CD14-positive monocyte (primary cell): Measurements from ENCODE around the gene MTA2. TPM values are rescaled to one million over a fixed set of nuclear protein-coding genes. Genes with fewer than 3 reads are reported as not detected.

ENCODE experiments used
- DNase-seq, 3 donors: peaks; one replicate each; pipeline ENCODE4 v3.0.0-alpha.2; 2011 to 2022
- H2AFZ ChIP-seq: 2 replicates; pipeline ENCODE4 v1.6.0; 2012; ENCODE audit warnings: mild to moderate bottlenecking, low read depth, low read length, inconsistent platforms; ENCODE audit not compliant: insufficient read depth, poor library complexity, severe bottlenecking
- H3K27ac ChIP-seq, 2 donors: 1 replicate in 1 of 2; 2 replicates in 1 of 2; pipeline ENCODE4 v1.5.1; 2012 to 2013; ENCODE audit warnings: low read length in 2 of 2, control low read depth in 1 of 2, inconsistent platforms in 1 of 2, low read depth in 1 of 2, mild to moderate bottlenecking in 1 of 2
- H3K27me3 ChIP-seq, 2 donors: one replicate each; pipeline versions ENCODE4 v1.6.0 to v1.6.1; 2011 to 2013; ENCODE audit warnings: low read length in 2 of 2; ENCODE audit not compliant: control insufficient read depth in 2 of 2, insufficient read depth in 2 of 2
- H3K36me3 ChIP-seq, 2 donors: replicated peaks in 1 of 2; 1 replicate in 1 of 2; 2 replicates in 1 of 2; pipeline versions ENCODE4 v1.5.1 to v1.6.1; 2012 to 2013; ENCODE audit warnings: low read length in 2 of 2, control low read depth in 1 of 2, inconsistent platforms in 1 of 2, mild to moderate bottlenecking in 1 of 2; ENCODE audit not compliant: insufficient read depth in 2 of 2, control insufficient read depth in 1 of 2
- H3K4me1 ChIP-seq, 2 donors: 1 replicate in 1 of 2; 2 replicates in 1 of 2; pipeline versions ENCODE4 v1.5.1 to v1.6.1; 2012 to 2013; ENCODE audit warnings: low read length in 2 of 2, control low read depth in 1 of 2, inconsistent platforms in 1 of 2, mild to moderate bottlenecking in 1 of 2, moderate library complexity in 1 of 2; ENCODE audit not compliant: insufficient read depth in 2 of 2, control insufficient read depth in 1 of 2
- H3K4me2 ChIP-seq: replicated peaks from 2 replicates; pipeline ENCODE3; 2012; ENCODE audit warnings: low read length, moderate library complexity, mild to moderate bottlenecking; ENCODE audit not compliant: poor library complexity, severe bottlenecking; ENCODE audit errors: extremely low read depth
- H3K4me3 ChIP-seq, 3 experiments: fragments of 200-600 bp in 1 of 3; sonication (generic) in 1 of 3; replicated peaks in 1 of 3; 1 replicate in 2 of 3; 2 replicates in 1 of 3; pipeline ENCODE4 v1.5.1; 2011 to 2013; ENCODE audit warnings: low read length in 3 of 3, mild to moderate bottlenecking in 3 of 3, control low read depth in 2 of 3, low read depth in 2 of 3, inconsistent platforms in 1 of 3, moderate library complexity in 1 of 3
- H3K79me2 ChIP-seq: 2 replicates; pipeline ENCODE4 v1.6.0; 2012; ENCODE audit warnings: mild to moderate bottlenecking, control low read depth, inconsistent platforms, low read length, moderate library complexity; ENCODE audit not compliant: insufficient read depth
- H3K9ac ChIP-seq: 2 replicates; pipeline ENCODE4 v1.6.0; 2017; ENCODE audit warnings: low read length, mild to moderate bottlenecking; ENCODE audit not compliant: insufficient read depth, poor library complexity, severe bottlenecking
- H3K9me3 ChIP-seq, 2 donors: replicated peaks in 1 of 2; 1 replicate in 1 of 2; 2 replicates in 1 of 2; pipeline versions ENCODE4 v1.5.1 to v1.6.1; 2012 to 2013; ENCODE audit warnings: low read length in 2 of 2, control low read depth in 1 of 2; ENCODE audit not compliant: control insufficient read depth in 1 of 2, insufficient read depth in 1 of 2
- H4K20me1 ChIP-seq: 2 replicates; pipeline ENCODE4 v1.6.0; 2012; ENCODE audit warnings: mild to moderate bottlenecking, low read length, control low read depth, moderate library complexity; ENCODE audit not compliant: insufficient read depth
- H3K27ac Mint-ChIP-seq, 7 donors: one replicate each; pipeline ENCODE4 v1.8.0; 2020; ENCODE audit warnings: mild to moderate bottlenecking in 7 of 7, mixed read lengths in 7 of 7, moderate library complexity in 6 of 7, inconsistent platforms in 2 of 7
- H3K27me3 Mint-ChIP-seq, 3 donors: one replicate each; pipeline ENCODE4 v1.8.0; 2021 to 2022; ENCODE audit warnings: low read depth in 3 of 3, mild to moderate bottlenecking in 3 of 3, mixed read lengths in 3 of 3, moderate library complexity in 3 of 3, inconsistent platforms in 1 of 3
- H3K36me3 Mint-ChIP-seq, 2 donors: one replicate each; pipeline ENCODE4 v1.8.0; 2020; ENCODE audit warnings: mixed read lengths in 2 of 2, inconsistent platforms in 1 of 2, mild to moderate bottlenecking in 1 of 2
- H3K4me1 Mint-ChIP-seq: one replicate; pipeline ENCODE4 v1.8.0; 2020; ENCODE audit warnings: mild to moderate bottlenecking, mixed read lengths
- H3K4me3 Mint-ChIP-seq, 2 donors: one replicate each; pipeline ENCODE4 v1.8.0; 2020; ENCODE audit warnings: mild to moderate bottlenecking in 2 of 2, mixed read lengths in 2 of 2, moderate library complexity in 1 of 2
- H3K9me3 Mint-ChIP-seq, 7 donors: one replicate each; pipeline ENCODE4 v1.8.0; 2020 to 2022; ENCODE audit warnings: mixed read lengths in 7 of 7, mild to moderate bottlenecking in 6 of 7, moderate library complexity in 6 of 7, inconsistent platforms in 2 of 7
- WGBS: methylation state at CpG from one replicate; pipeline ENCODE4 v1.1.5; 2013; ENCODE audit warnings: missing lambda C conversion rate; ENCODE audit not compliant: insufficient coverage; 5-methylcytosine and 5-hydroxymethylcytosine counted together
- intact Hi-C, 2 donors: fragments of 100-400 bp; cut with micrococcal nuclease; formaldehyde crosslinking; loops; one replicate each; pipeline versions ENCODE4 v1.15.0 to v1.15.1; 2023
- polyA plus RNA-seq, 3 donors: library from polyadenylated mRNA; depleted of rRNA in 1 of 3; unstranded in 2 of 3; stranded (reverse) in 1 of 3; fragments of 300-500 nt in 2 of 3; fragments of >200 nt in 1 of 3; fragmentation: Illumina TruSeq in 2 of 3; gene quantifications; 1 replicate in 2 of 3; 2 replicates in 1 of 3; pipeline ENCODE4 v1.2.3, GENCODE V29; 2012 to 2021
- TF ChIP-seq, protein P1 (sequence below): fragments of 200-600 bp; IDR thresholded peaks from one replicate; pipeline ENCODE4 v1.8.0; 2022; ENCODE audit warnings: antibody characterized with exemption, mild to moderate bottlenecking

MTA2 gene
- polyA plus RNA-seq, 3 donors, result 14.0 to 38.6 (median 17.6) TPM

DNA sequence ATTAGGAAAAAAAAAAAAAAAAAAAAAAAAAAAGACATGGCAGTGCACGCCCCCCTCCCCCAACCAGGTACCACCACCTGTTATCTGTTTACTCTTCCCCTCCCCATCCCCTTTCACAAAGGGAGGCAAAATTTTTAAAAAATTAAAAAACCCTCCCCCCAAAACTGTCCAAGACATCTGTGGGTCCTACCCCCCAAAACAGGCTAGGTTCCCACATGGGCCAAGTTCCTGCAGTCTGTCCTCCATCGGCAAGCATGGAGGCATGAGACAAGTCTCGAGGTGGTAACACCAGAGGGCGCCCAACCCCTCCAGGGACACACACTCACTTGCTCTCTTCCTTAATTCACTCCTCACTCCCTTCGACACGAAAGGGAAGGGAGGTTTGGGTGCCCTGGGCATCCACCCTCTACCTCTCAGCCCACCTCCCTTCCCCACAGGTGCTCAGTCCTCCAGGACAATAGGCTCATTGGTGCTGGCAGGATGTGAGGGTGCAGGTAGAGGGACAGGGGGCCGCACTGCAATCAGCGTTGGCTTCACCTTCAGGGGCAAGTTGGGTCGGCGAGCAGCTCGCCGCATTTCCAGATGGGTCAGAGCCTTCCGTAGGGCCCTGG lies 8.1 kb downstream of the MTA2 start:
- H3K4me3 Mint-ChIP-seq, result peak overlapping the region; percentile 24 to 51
- H3K27me3 Mint-ChIP-seq, result peaks cover 0 to 2% (median 0%) of the 10 kb centered on the region in 3 donors
- H3K4me1 Mint-ChIP-seq, result peaks cover 48% of the 10 kb centered on the region
- no peak overlapping the region for H3K9ac ChIP-seq
- H2AFZ ChIP-seq, result no peak overlapping the region
- H3K27ac ChIP-seq, result peak overlapping the region in 1 of 2 donors; percentile 37
- H3K9me3 ChIP-seq, result no peaks in the 10 kb centered on the region
- WGBS, result 67% methylated on average over 7 of the region's 13 CpGs
- peak overlapping the region in 1 of 3 experiments; percentile 98 for H3K4me3 ChIP-seq
- peak overlapping the region; percentile 48 to 99 (median 87) for H3K27ac Mint-ChIP-seq
- peaks cover 56 to 64% of the 10 kb centered on the region in 2 donors for H3K36me3 Mint-ChIP-seq
- peak; percentile 84 to 88 (median 85) for DNase-seq
- H3K36me3 ChIP-seq, result peaks cover 51 to 58% of the 10 kb centered on the region in 2 donors
- H3K4me2 ChIP-seq, result no peak overlapping the region
- H3K4me1 ChIP-seq, result peaks cover 32 to 53% of the 10 kb centered on the region in 2 donors
- TF ChIP-seq, protein P1, sequence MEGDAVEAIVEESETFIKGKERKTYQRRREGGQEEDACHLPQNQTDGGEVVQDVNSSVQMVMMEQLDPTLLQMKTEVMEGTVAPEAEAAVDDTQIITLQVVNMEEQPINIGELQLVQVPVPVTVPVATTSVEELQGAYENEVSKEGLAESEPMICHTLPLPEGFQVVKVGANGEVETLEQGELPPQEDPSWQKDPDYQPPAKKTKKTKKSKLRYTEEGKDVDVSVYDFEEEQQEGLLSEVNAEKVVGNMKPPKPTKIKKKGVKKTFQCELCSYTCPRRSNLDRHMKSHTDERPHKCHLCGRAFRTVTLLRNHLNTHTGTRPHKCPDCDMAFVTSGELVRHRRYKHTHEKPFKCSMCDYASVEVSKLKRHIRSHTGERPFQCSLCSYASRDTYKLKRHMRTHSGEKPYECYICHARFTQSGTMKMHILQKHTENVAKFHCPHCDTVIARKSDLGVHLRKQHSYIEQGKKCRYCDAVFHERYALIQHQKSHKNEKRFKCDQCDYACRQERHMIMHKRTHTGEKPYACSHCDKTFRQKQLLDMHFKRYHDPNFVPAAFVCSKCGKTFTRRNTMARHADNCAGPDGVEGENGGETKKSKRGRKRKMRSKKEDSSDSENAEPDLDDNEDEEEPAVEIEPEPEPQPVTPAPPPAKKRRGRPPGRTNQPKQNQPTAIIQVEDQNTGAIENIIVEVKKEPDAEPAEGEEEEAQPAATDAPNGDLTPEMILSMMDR, result peak; percentile 77
- peaks cover 44% of the 10 kb centered on the region for H4K20me1 ChIP-seq
- H3K9me3 Mint-ChIP-seq, result peaks cover 0 to 2% (median 0%) of the 10 kb centered on the region in 7 donors
- H3K79me2 ChIP-seq, result peaks cover 36% of the 10 kb centered on the region
- H3K27me3 ChIP-seq, result no peaks in the 10 kb centered on the region
- intact Hi-C loops, result loop anchor here (5.0 to 10.0 kb wide), 4 partner anchors 59 to 271 kb away; partner anchors contain the start of genes BSCL2 (in 2 of the 2), GNG3 (in 2 of the 2), INTS5 (in 1 of the 2) and TMEM179B (in 1 of the 2)

DNA sequence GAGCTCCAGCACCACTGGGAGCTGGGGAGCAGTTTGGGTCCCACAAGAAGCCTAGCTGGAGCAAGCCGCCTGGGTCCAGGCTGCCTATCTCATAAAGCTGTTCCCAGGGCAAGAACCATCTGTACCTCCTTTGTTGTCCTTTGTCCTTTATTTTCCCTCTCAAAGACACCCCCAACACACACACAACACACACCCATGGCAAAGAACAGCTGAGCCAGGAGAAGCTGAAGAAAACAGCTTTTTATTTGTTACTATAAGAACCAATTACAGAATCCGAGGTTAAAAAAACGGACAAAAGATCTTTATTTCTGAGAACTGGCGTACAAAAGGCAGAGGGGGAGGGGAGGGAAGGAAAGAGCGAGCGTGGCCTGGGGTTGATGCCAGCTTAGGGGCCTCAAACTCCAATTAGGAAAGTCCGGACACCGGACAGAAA lies 8.7 kb downstream of the MTA2 start:
- DNase-seq, result no peak
- Histone ChIP-seq H4K20me1 (peaks cover 39% of the 10 kb centered on the region), H3K4me1 (peaks cover 31 to 50% of the 10 kb centered on the region in 2 donors), H3K4me2 (peak overlapping the region; percentile 90), H3K36me3 (peaks cover 49 to 56% of the 10 kb centered on the region in 2 donors), H3K27me3 (no peaks in the 10 kb centered on the region), H2AFZ (no peak overlapping the region), H3K9me3 (no peaks in the 10 kb centered on the region), H3K27ac (peak overlapping the region; percentile 91 to 96), H3K9ac (no peak overlapping the region), H3K79me2 (peaks cover 31% of the 10 kb centered on the region), H3K4me3 (peak overlapping the region in 1 of 3 experiments; percentile 98)
- H3K4me1 Mint-ChIP-seq, result peaks cover 43% of the 10 kb centered on the region
- WGBS, result 81% methylated on average over 4 of the region's 8 CpGs
- H3K27ac Mint-ChIP-seq, result peak overlapping the region in 6 of 7 donors; percentile 95 to 99 (median 98)
- H3K27me3 Mint-ChIP-seq, result peaks cover 0 to 2% (median 0%) of the 10 kb centered on the region in 3 donors
- peaks cover 54 to 64% of the 10 kb centered on the region in 2 donors for H3K36me3 Mint-ChIP-seq
- H3K9me3 Mint-ChIP-seq, result peaks cover 0 to 2% (median 0%) of the 10 kb centered on the region in 7 donors
- TF ChIP-seq, protein P1, result no peak
- intact Hi-C loops, result loop anchor here (5.0 to 10.0 kb wide), 4 partner anchors 59 to 272 kb away; partner anchors contain the start of genes BSCL2 (in 2 of the 2), GNG3 (in 2 of the 2), INTS5 (in 1 of the 2) and TMEM179B (in 1 of the 2)
- no peak overlapping the region for H3K4me3 Mint-ChIP-seq
